Left lung (tissue), 10 donors: ENCODE data around the gene POMT2. TPM values are rescaled to one million over a fixed set of nuclear protein-coding genes. Genes with fewer than 3 reads are reported as not detected.

ENCODE experiments used
- ATAC-seq: fragments of 200-7000 bp; cut with Tn5 transposase; one replicate; pipeline ENCODE4 v1.9.1; 2020; ENCODE audit warnings: moderate library complexity
- DNase-seq, 4 donors: peaks; one replicate each; pipeline ENCODE4 v3.0.0-alpha.2; 2013 to 2020
- H3K27ac ChIP-seq, 2 donors: fragments of 200-600 bp; sonication (generic) in 1 of 2; one replicate each; pipeline versions ENCODE4 v1.5.0 to v1.8.0; 2020 to 2021
- H3K27me3 ChIP-seq, 2 donors: fragments of 200-600 bp; sonication (generic) in 1 of 2; one replicate each; pipeline versions ENCODE4 v1.5.0 to v1.8.0; 2020 to 2021
- H3K36me3 ChIP-seq, 2 donors: fragments of 200-600 bp; sonication (generic) in 1 of 2; one replicate each; pipeline versions ENCODE4 v1.5.0 to v1.8.0; 2020 to 2021
- H3K4me1 ChIP-seq, 2 donors: fragments of 200-600 bp; one replicate each; pipeline ENCODE4 v1.8.0; 2021
- H3K4me3 ChIP-seq, 2 donors: fragments of 200-600 bp; sonication (generic) in 1 of 2; one replicate each; pipeline versions ENCODE4 v1.5.0 to v1.8.0; 2020 to 2021; ENCODE audit warnings: mild to moderate bottlenecking in 1 of 2
- H3K9me3 ChIP-seq, 2 donors: fragments of 200-600 bp; sonication (generic) in 1 of 2; one replicate each; pipeline versions ENCODE4 v1.5.0 to v1.8.0; 2020 to 2021
- CTCF ChIP-seq, 2 donors: fragments of 200-600 bp; sonication (generic) in 1 of 2; IDR thresholded peaks; one replicate each; pipeline versions ENCODE4 v1.5.0 to v1.8.0; 2021; ENCODE audit warnings: antibody characterized with exemption in 2 of 2
- intact Hi-C, 2 donors: fragments of 100-400 bp; cut with DNase I; formaldehyde crosslinking; loops; one replicate each; pipeline versions ENCODE4 v1.11.2 to v1.14.2; 2022
- polyA plus RNA-seq, 6 donors: library from polyadenylated mRNA; unstranded; fragments of 120-200 nt; gene quantifications; one replicate each; pipeline ENCODE4 v1.2.1, GENCODE V29; 2013; ENCODE audit not compliant: insufficient read length in 6 of 6
- total RNA-seq, 2 donors: library from RNA; stranded (reverse); fragmentation: NEBNext Ultra II Directional; extraction: Animal tissue kit (Norgen Biotek cat#: 25700); gene quantifications; one replicate each; pipeline ENCODE4 v1.2.1, GENCODE V29; 2021
- donor health status: DM: no; HTN: yes; CAD: no.
- donor health status: DM: no; HTN: no; CAD: no.

POMT2 gene
- total and polyA plus RNA-seq, 8 donors, result 25.5 to 34.3 (median 31.6) TPM

- peaks cover 16 to 37% of the 10 kb centered on the region in 2 donors for H3K4me1 ChIP-seq
- intact Hi-C loops, result no loop called here
- no peak overlapping the region for H3K27ac ChIP-seq
- DNase-seq, result no peak
- peaks cover 0 to 7% of the 10 kb centered on the region in 2 donors for H3K36me3 ChIP-seq
- no peak overlapping the region for H3K4me3 ChIP-seq
- ATAC-seq, result no peak
- H3K9me3 ChIP-seq, result no peaks in the 10 kb centered on the region
- TF ChIP-seq CTCF (IDR thresholded peaks at IDR 0.05), result no peak
- no peaks in the 10 kb centered on the region for H3K27me3 ChIP-seq
These were observed 14.3 kb downstream of the POMT2 start for GRCh38 chr14:77306416-77306815.

GRCh38 chr14:77305696-77306095, 15.0 kb downstream of the POMT2 start:
- no peaks in the 10 kb centered on the region for H3K27me3 ChIP-seq
- H3K27ac ChIP-seq, result no peak overlapping the region
- H3K9me3 ChIP-seq, result no peaks in the 10 kb centered on the region
- DNase-seq (no peak), ATAC-seq (no peak)
- peaks cover 16 to 35% of the 10 kb centered on the region in 2 donors for H3K4me1 ChIP-seq
- H3K36me3 ChIP-seq, result peaks cover 0 to 9% of the 10 kb centered on the region in 2 donors
- TF ChIP-seq CTCF (IDR thresholded peaks at IDR 0.05), result no peak
- intact Hi-C loops, result no loop called here
- H3K4me3 ChIP-seq, result no peak overlapping the region

- Histone ChIP-seq H3K4me3 (no peak overlapping the region), H3K9me3 (no peaks in the 10 kb centered on the region), H3K4me1 (peaks cover 16 to 29% of the 10 kb centered on the region in 2 donors), H3K36me3 (peaks cover 0 to 24% of the 10 kb centered on the region in 2 donors), H3K27ac (peak overlapping the region; percentile 66 to 70), H3K27me3 (no peaks in the 10 kb centered on the region)
- no peak for TF ChIP-seq CTCF (IDR thresholded peaks at IDR 0.05)
- intact Hi-C loops, result no loop called here
- DNase-seq (no peak), ATAC-seq (peak; percentile 87)
These were observed 17.1 kb downstream of the POMT2 start for GRCh38 chr14:77303417-77304156.

GRCh38 chr14:77302926-77303325, 17.8 kb downstream of the POMT2 start:
- no peak overlapping the region for H3K4me3 ChIP-seq
- H3K9me3 ChIP-seq, result no peaks in the 10 kb centered on the region
- DNase-seq (no peak), ATAC-seq (peak; percentile 86)
- TF ChIP-seq CTCF (IDR thresholded peaks at IDR 0.05), result no peak
- peaks cover 16 to 24% of the 10 kb centered on the region in 2 donors for H3K4me1 ChIP-seq
- H3K27me3 ChIP-seq, result no peaks in the 10 kb centered on the region
- H3K27ac ChIP-seq, result peak overlapping the region; percentile 66 to 70
- H3K36me3 ChIP-seq, result peaks cover 0 to 31% of the 10 kb centered on the region in 2 donors
- intact Hi-C loops, result no loop called here

GRCh38 chr14:77301103-77301502, 19.6 kb downstream of the POMT2 start:
- no peak overlapping the region for H3K27ac ChIP-seq

More at GRCh38 chr14:77301103-77301502, 19.6 kb downstream of the POMT2 start:
- H3K36me3 ChIP-seq, result peaks cover 0 to 49% of the 10 kb centered on the region in 2 donors
- ATAC-seq, result peak; percentile 49
- H3K4me1 ChIP-seq, result peaks cover 7 to 24% of the 10 kb centered on the region in 2 donors
- H3K4me3 ChIP-seq, result no peak overlapping the region
- no peaks in the 10 kb centered on the region for H3K27me3 ChIP-seq
- peak in 3 of 4 donors; percentile 66 to 85 (median 72) for DNase-seq
- TF ChIP-seq CTCF (IDR thresholded peaks at IDR 0.05), result peak; percentile 43 to 64
- no peaks in the 10 kb centered on the region for H3K9me3 ChIP-seq
- intact Hi-C loops, result no loop called here
